GM19468 (cell line): Measurements from ENCODE around the gene EPHA8.

Experiments used
- ATAC-seq: cut with Tn5 transposase; IDR thresholded peaks from one replicate; pipeline ENCODE4 v1.9.1; 2021; ENCODE audit warnings: mild to moderate bottlenecking, moderate library complexity, moderate number of reproducible peaks; ENCODE audit not compliant: unreplicated experiment; ENCODE audit errors: extremely low read depth

The EPHA8 gene

GRCh38 chr1:22638476-22639234 lies 75.4 kb downstream of the EPHA8 start:
- ATAC-seq: no peak

DNA sequence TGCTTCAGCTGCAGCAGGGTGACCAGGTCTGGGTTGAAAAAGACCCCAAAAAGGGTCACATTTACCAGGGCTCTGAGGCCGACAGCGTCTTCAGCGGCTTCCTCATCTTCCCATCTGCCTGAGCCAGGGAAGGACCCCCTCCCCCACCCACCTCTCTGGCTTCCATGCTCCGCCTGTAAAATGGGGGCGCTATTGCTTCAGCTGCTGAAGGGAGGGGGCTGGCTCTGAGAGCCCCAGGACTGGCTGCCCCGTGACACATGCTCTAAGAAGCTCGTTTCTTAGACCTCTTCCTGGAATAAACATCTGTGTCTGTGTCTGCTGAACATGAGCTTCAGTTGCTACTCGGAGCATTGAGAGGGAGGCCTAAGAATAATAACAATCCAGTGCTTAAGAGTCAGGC lies 76.0 kb downstream of the EPHA8 start:
- ATAC-seq: no peak

GRCh38 chr1:22641247-22641646 lies 78.0 kb downstream of the EPHA8 start:
- no peak for ATAC-seq

DNA sequence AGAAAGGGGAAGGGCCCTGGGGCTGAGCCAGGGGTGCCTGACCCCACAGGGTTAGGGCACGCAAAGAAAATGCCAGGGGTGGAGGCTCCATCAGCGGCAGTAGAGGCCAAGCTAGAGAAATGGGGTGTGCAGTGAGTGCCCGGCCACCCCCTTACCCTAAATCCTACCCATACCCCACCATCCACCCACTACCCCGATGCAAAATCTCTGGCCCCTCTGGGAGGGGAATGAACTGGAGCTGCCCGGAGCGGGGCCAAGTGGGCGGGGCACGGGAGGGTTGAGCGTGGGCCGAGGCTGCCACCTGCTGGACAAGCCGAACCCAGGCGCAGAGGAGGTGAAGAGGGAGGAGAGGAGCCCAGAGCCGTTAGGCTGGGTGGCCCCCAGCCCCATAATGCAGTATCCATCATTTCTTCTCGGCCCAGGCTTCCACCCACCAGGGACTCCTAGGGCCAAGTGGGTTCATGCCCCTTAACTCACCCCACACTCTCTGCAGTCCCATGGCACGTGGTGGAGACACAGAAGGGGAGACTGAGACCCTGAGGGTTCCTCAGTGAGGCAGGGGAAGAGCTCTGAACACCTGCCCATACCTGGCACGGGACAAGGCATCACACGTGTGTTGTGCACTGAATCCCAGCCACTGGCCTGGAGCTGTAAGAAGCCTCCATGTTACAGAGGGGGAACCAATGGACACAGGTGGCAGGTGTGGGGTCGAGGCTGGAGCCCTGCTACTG lies 78.8 kb downstream of the EPHA8 start:
- no peak for ATAC-seq

GRCh38 chr1:22643381-22643780 lies 80.1 kb downstream of the EPHA8 start, which contains the start of gene C1QC:
Gene C1QC (plus strand): TSS chr1:22643633. CDS start chr1:22644024, 391 bp downstream.
- ATAC-seq: no peak

GRCh38 chr1:22643928-22644327 lies 80.6 kb downstream of the EPHA8 start:
- ATAC-seq: no peak

DNA sequence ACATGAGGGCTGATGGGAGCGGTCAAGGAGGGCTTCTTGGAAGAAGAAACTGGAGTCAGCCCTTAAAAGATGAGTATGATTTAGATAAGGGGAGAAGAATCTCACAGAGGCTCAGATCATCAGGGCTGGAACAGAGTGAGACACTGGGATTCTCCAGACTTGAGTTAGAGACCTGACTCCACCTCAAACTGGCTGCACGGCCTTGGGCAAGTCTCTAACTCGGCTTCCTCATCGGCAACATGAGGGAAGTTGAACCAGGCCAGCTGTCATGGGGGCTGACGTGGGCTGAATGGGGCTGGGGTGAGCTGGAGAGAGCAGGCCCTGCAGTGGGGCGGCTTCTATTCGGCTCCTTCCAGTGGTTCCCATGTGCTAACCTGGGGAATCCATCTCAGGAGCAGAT lies 82.6 kb downstream of the EPHA8 start:
- ATAC-seq: no peak

DNA sequence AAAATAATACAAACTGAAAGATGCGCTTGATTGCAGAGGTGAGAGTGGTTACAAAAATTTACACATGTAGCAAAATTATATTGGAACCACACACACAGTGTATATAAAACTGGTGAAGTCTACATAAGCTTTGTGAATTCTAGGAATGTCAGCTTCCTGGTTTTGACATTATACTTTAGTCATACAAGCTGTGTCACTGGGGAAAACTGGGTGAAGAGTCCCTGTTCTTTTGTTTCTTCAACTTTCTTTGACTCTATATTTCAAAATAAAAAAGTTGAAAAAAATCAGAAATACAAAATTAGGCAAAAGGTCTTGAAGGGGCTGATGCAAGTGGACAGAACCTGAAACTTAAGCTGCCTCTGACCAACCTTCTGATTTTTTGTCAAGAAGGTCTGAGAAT lies 83.1 kb downstream of the EPHA8 start:
- no peak for ATAC-seq

- ATAC-seq: no peak
These were observed 86.9 kb downstream of the EPHA8 start for GRCh38 chr1:22650089-22650693.

GRCh38 chr1:22651941-22652856 lies 88.9 kb downstream of the EPHA8 start:
- no peak for ATAC-seq

GRCh38 chr1:22652881-22653316 lies 89.6 kb downstream of the EPHA8 start, which contains the start of gene C1QB:
Gene C1QB (plus strand): TSS chr1:22653236. CDS start chr1:22659463, 6,227 bp downstream.
- ATAC-seq: no peak
